Stimulated activated naive CD4-positive, alpha-beta T cell treated with Interleukin-2 at 50 U/mL for 16 hours (primary cell): ENCODE data around the gene BRME1.
A peak's percentile ranks its signal among the peaks of the same experiment; 100 is the strongest.

Source experiments
- DNase-seq: peaks from one replicate; lab custom pipeline; 2025; lab: John Stamatoyannopoulos, UW

The BRME1 gene

GRCh38 chr19:13905634-13906520 lies at the start of gene BRME1, which contains the start of gene CC2D1A:
Gene BRME1, minus strand, starts transcription at chr19:13906117. Its CDS starts 1,225 bp downstream, at chr19:13904892.
Gene CC2D1A, plus strand, starts transcription at chr19:13906201. Its CDS starts 241 bp downstream, at chr19:13906442.
- DNase-seq, result peak; percentile 93

GRCh38 chr19:13954185-13954584 lies 48.3 kb upstream of the BRME1 start:
- no peak for DNase-seq

GRCh38 chr19:13952931-13953531 lies 47.1 kb upstream of the BRME1 start:
- no peak for DNase-seq

GRCh38 chr19:13952154-13952930 lies 46.4 kb upstream of the BRME1 start, which contains the start of gene DCAF15:
Gene DCAF15, plus strand, starts transcription at chr19:13952509. Its CDS starts 4 bp downstream, at chr19:13952513.
- peak; percentile 99 for DNase-seq

DNA sequence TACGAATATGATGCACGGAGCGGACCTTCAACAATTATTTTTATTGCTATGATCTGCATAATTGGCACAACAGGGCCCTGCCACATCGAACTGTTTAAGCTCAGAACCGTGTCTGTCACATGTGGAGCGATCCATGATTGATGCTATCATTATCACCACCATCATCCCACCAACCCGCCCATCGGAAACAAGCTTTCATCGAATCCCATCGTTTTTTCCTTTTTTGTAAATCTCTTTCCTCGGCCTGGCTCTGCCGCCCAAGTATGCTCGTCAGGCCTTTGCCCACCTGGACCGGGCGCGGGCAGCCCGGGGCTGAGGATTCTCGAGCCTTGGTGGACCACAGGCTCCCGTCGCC lies 45.9 kb upstream of the BRME1 start:
- no peak for DNase-seq

DNA sequence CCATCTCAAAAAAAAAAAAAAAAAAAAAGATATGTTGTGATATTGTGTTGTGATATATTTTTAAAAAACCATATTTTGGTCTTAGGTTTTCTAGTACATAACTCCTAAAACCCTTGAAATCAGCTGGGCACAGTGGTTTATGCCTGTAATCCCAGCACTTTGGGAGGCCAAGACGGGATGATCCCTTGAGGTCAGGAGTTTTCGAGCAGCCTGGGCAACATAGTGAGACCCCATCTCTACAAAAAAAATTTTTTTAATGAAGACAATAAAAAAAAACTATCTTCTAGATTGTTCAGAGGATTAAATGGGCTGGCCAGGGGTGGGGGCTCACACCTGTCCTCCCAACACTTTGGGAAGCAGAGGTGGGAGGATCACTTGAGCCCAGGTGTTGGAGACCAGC lies 45.1 kb upstream of the BRME1 start:
- no peak for DNase-seq

GRCh38 chr19:13946414-13946813 lies 40.5 kb upstream of the BRME1 start:
- no peak for DNase-seq

DNA sequence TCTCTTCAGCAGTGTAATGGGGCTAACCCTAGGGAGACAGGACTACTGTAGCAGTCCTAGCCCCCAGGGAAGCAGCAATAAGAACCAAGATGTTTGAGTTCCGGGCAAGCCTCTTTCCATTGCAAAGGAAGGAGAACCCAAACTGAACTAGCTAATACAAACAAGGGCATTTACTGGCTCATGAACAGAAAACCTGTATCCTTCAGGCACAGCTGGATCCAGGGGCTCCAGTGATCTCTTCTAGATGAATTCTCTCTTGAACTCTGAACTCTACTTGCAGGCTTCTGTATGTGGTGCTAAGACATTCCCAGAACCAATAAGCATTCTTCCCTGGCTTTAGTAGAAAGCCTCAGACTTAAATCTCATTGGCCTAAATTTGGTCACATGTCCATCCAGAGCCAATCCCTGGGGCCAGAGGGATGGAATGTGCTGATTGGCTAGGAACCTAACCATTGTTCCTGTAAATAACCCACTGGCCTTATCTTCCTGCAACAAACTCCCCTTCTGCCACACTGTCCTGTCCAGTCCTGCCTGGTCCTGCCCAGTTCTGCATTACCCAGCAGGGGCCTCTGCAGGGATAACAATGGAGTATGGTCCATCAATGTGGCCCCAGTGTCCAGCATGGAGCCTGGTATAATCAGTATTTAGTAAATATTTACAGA lies 36.2 kb upstream of the BRME1 start:
- no peak for DNase-seq

GRCh38 chr19:13938301-13939064 lies 32.6 kb upstream of the BRME1 start, which contains the start of gene PODNL1:
Gene PODNL1, minus strand, starts transcription at chr19:13938417. Its CDS starts 236 bp downstream, at chr19:13938181.
- no peak for DNase-seq

DNA sequence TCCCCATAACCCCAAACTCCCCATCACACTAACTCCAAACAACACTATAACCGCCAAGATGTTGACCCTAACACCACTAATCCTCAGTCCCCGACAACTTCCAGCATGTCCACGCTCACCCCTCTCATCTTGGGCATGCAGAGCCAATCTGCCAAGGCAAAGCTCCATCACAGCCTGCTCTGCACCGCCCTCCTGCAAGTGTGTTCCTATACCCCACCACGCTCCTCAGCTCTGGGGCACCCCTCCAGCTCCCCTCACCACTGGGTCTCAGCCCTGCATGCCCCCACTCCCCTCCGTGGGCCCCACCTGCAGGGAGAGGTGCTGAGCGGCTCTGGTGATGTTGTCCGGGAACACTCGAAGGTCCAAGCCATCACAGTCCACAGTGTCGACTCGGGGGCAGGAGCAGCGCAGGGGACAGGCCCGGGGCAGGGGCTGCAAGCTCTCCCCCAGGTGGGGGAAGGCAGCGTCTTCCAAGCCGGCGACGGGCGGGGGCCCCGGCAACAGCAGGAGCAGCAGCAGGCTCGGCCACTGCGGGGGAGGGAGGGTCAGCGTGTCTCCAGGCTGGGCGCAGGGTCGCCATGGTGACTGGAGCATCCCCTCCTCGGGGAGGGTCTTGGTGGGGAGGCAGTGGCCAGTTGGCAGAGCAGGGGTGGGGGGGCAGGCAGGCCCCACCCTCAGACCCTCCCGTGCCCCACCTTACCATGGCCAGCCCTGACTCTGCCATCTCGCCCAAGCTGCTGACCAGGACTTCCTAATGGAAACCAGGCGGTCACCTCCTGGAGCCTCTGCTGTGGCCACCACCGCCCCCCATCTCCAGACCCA lies 31.8 kb upstream of the BRME1 start:
- DNase-seq, result no peak

GRCh38 chr19:13935765-13936510 lies 30.0 kb upstream of the BRME1 start:
- DNase-seq, result no peak

DNA sequence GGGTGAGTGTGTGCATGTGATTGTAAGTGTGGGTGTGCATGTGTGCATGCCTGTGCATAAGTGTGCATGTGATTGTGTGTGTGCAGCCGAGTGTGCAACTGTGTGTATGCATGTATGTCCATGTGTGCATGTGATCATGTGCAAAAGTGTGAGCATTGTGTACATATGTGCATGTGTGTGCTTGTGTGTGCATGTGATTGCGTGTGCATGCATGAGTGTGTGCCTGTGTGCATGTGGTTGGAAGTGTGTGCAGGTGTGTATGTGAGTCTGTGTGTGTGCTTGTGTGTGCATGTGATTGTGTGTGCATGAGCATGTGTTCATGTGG lies 28.8 kb upstream of the BRME1 start:
- no peak for DNase-seq

GRCh38 chr19:13932911-13933393 lies 27.0 kb upstream of the BRME1 start:
- DNase-seq, result no peak

DNA sequence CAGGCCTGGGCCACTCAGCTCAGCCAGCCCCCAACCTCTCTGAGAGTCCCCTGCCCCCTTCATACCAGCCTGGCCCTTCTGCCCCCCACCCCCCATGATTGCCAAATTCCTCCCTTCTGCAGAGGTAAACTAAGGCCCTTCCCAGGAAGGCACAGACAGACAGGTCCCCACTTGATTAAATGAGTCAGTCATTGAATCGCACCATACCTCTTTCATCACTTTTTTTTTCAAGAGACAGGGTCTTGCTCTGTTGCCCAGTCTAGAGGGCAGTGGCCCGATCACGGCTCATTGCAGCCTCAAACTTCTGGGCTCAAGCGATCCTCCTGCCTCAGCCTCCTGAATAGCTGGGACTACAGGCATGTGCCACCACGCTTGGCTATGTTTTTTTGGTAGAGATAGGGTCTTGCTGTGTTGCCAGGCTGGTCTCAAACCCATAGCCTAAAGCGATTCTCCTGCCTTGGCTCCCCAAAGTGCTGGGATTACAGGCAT lies 26.3 kb upstream of the BRME1 start:
- no peak for DNase-seq

GRCh38 chr19:13931391-13932148 lies 25.7 kb upstream of the BRME1 start:
- no peak for DNase-seq

DNA sequence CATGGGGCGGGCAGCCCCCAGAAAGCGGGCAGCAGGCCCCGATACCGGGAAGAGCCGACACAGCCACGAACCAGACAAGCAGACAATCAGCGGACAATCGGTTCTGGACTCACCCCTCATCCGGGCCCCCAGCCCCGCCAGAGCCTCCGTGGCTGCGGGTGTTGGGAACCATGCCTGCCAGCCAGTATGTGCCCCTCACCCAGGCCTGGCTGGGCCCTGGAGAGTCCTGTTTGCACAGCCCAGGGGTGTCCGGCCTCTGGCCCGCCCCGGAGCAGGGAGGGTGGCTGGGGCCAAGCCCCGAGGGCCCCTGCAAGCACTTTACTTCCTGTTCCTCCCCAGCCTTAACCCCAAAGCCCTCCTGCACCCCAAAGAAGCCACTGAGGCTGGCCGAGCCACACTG lies 24.5 kb upstream of the BRME1 start:
- no peak for DNase-seq

GRCh38 chr19:13929956-13930355 lies 24.0 kb upstream of the BRME1 start:
- DNase-seq, result no peak

- no peak for DNase-seq
Measured at GRCh38 chr19:13929340-13929739, 23.4 kb upstream of the BRME1 start.

GRCh38 chr19:13926715-13927114 lies 20.8 kb upstream of the BRME1 start:
- DNase-seq, result no peak
